BE2C (cell line): ENCODE measurements around the gene NRN1L.
"Not testable (repeated sequence)": the region's sequence is repeated elsewhere in the genome, so short reads cannot be mapped to it uniquely, and the experiment has no call there.

Source experiments
- DNase-seq: peaks from one replicate; pipeline ENCODE4 v3.0.0-alpha.2; 2020
- H3K27me3 ChIP-seq: fragments of 250-450 bp; sonication (Bioruptor Pico); 2 replicates; pipeline ENCODE4 v1.5.1; 2020; ENCODE audit warnings: mild to moderate bottlenecking
- H3K36me3 ChIP-seq: fragments of 250-450 bp; sonication (Bioruptor Pico); 2 replicates; pipeline ENCODE4 v1.5.1; 2020; ENCODE audit warnings: mild to moderate bottlenecking
- H3K4me1 ChIP-seq: fragments of 250-450 bp; sonication (Bioruptor Pico); 2 replicates; pipeline ENCODE4 v1.5.1; 2020
- H3K4me3 ChIP-seq: 2 replicates; pipeline ENCODE4 v1.5.1; 2011; ENCODE audit warnings: low read depth, low read length
- H3K9me3 ChIP-seq: fragments of 250-450 bp; sonication (Bioruptor Pico); 2 replicates; pipeline ENCODE4 v1.5.1; 2020
- TF ChIP-seq, protein P1 (sequence below): IDR thresholded peaks from 2 replicates; pipeline ENCODE4 v1.5.1; 2012; ENCODE audit warnings: mild to moderate bottlenecking, low read depth, low read length

The NRN1L gene

DNA sequence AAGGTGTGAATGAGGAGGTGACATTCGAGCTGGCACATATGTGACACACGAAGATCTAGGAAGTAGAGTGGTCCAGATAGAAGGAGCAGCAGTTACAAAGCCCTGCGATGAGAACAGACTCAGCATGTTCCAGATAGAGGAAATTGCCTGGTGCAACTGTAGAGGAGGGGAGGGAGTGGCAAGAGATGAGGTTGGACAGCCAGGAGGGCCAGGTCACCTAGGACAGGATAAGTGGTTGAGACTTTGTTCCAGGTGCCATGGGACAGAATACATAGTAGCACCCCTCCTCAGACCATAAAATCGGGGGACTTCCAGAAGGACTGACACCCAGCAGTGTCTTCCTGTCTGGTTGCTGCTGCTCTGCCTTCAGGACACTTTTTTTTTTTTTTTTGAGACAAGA, 26.2 kb upstream of the NRN1L start:
- Histone ChIP-seq H3K4me1 (no peaks in the 10 kb centered on the region), H3K9me3 (no peaks in the 10 kb centered on the region), H3K4me3 (no peak overlapping the region), H3K36me3 (peaks cover 30% of the 10 kb centered on the region), H3K27me3 (no peaks in the 10 kb centered on the region)
- TF ChIP-seq, protein P1, sequence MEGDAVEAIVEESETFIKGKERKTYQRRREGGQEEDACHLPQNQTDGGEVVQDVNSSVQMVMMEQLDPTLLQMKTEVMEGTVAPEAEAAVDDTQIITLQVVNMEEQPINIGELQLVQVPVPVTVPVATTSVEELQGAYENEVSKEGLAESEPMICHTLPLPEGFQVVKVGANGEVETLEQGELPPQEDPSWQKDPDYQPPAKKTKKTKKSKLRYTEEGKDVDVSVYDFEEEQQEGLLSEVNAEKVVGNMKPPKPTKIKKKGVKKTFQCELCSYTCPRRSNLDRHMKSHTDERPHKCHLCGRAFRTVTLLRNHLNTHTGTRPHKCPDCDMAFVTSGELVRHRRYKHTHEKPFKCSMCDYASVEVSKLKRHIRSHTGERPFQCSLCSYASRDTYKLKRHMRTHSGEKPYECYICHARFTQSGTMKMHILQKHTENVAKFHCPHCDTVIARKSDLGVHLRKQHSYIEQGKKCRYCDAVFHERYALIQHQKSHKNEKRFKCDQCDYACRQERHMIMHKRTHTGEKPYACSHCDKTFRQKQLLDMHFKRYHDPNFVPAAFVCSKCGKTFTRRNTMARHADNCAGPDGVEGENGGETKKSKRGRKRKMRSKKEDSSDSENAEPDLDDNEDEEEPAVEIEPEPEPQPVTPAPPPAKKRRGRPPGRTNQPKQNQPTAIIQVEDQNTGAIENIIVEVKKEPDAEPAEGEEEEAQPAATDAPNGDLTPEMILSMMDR = no peak
- DNase-seq = no peak

DNA sequence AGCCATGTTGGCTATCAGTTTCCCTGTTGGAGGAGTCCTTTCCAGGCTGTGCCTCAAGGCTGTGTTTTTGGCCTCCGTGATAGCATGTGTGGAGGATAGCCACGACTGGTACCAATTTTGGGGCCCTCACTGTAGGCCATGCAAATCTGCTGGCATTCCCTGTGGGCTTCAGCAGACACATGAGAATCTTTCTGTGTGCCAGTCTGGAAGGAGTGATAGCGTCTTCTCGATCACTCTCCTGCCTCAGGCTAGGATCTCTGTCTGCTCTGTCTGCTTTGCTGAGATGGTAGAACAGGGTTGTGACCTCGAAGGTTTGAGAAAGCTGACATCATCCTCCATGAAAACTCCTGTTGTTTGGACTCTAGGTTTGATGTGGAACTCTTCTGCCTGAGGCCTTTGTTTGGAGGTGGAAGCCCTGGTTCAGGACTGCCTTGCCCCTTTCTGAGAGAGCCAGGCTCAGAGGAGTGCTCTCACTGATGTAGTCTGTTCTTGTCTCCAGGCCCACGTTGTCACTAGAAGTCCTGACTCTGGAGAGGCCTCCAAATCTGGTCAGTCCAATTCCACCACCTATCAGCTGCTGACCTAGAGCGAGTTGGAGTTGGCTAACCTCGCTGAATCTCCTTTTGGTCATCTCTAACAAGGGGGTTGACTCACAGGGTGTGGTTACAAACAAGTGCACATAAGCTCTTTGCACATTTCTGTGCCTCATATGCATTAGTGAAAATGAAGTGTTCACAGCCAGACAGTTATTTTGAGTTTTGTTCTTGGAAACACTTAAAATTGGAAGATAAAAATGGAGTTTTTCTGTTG, 23.9 kb upstream of the NRN1L start:
- TF ChIP-seq, protein P1 = no peak
- peaks cover 34% of the 10 kb centered on the region for H3K36me3 ChIP-seq
- H3K27me3 ChIP-seq = no peaks in the 10 kb centered on the region
- no peaks in the 10 kb centered on the region for H3K4me1 ChIP-seq
- no peaks in the 10 kb centered on the region for H3K9me3 ChIP-seq
- H3K4me3 ChIP-seq = no peak overlapping the region
- DNase-seq = no peak

DNA sequence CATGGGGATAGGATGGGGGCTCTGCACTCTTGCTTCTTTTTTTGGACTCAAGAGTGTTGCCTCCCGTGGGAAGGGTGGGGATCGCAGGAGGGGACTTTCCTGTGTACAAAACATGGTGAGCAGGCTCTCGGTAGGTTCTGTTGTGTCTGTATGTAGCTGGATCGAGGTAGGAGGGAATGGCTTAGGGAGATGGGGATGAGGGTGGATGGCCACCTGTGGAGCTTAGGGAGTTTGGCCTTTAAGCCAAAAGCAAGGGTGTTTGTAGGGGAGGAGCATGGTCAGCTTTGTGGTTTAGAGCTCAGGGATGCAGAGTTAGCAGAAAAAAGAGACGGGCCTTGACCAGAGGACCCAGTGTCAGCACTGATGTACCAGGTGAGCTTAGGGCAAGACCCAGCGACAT, 22.8 kb upstream of the NRN1L start:
- Histone ChIP-seq H3K4me3 (no peak overlapping the region), H3K36me3 (peaks cover 38% of the 10 kb centered on the region), H3K4me1 (no peaks in the 10 kb centered on the region), H3K9me3 (no peaks in the 10 kb centered on the region), H3K27me3 (no peaks in the 10 kb centered on the region)
- TF ChIP-seq, protein P1 = no peak
- DNase-seq = no peak

DNA sequence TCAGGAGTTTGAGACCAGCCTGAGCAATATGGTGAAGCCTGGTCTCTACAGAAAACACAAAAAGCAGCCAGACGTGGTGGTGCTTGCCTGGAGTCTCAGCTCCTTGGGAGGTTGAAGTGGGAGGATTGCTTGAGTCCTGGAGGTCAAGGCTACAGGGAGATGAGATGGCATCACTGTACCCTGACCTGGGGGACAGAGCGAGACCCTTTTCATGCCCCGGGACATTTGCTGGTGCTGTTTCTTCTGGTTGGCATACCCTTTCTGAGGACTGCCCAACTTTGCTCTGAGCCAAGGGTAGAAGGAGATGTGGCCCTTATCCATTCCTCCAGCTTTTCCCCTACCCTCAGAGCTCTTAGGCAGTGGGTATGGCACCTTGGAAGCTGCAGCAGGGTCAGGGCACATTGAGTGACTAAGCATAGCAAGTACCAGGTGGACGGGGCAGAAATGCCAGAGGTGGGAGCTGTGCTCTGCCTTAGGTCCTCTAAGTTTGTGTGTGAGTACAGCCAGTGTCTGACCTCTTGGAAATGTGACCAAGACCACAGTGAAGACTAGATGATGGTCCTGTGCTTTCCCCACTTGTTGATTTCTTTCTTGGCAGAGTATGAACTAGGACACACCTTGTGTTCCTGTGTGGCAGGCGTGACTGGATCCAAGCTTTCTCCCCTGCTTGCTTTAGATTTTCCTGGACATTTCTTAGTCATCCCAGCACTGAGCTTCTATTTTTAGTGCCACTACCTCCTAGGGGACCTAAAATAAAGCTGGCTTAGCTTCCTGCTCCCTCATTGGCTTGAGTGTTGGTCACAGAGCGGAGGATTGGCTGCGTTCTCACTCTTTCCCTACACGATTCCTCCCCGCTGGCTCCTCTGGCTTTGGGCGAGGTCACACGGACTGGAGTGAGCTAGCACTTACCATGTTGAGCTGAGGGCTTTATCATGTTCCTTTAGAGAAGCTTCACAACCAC, 21.8 kb upstream of the NRN1L start:
- H3K4me3 ChIP-seq = no peak overlapping the region
- H3K36me3 ChIP-seq = peaks cover 48% of the 10 kb centered on the region
- DNase-seq = no peak
- H3K9me3 ChIP-seq = no peaks in the 10 kb centered on the region
- no peaks in the 10 kb centered on the region for H3K27me3 ChIP-seq
- H3K4me1 ChIP-seq = no peaks in the 10 kb centered on the region
- TF ChIP-seq, protein P1 = no peak

DNA sequence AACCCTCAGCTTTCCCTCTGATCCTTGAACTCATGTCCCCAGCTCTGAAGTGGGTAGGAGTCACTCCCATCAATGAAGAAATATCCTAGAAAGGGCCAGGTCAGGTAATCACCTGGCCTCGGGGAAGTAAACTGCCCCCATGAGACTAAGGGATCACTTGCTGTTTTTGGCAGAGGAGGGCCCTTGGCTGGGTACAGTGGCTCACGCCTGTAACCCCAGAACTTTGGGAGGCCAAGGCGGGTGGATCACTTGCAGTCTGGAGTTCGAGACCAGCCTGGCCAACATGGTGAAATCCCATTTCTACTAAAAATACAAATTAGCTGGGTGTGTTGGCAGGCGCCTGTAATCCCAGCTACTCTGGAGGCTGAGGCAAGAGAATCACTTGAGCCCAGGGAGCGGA, 20.6 kb upstream of the NRN1L start:
- not testable (repeated sequence) for H3K9me3 ChIP-seq, DNase-seq, H3K4me3 ChIP-seq, H3K4me1 ChIP-seq, H3K27me3 ChIP-seq
- peaks cover 55% of the 10 kb centered on the region for H3K36me3 ChIP-seq

DNA sequence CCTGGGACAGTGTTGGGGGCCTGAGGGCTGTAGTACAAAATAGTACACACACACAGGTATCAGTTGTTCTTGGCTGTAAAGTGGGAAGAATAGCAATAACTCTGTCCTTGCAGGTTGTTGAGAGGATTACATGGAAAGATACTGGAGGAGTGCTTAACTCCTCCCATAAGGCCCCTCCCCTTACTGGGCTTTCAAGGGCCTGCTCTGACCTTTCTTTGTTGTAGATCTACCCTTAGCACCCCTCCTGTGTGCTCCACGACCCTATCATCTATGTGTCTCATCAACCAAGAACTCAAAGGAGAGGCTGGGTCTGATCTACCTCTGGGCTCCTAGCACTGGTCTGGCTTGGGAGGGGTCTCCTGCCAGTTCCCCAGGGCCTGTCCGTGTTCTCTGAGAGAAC, 20.1 kb upstream of the NRN1L start:
- no peak for DNase-seq
- H3K4me3 ChIP-seq = no peak overlapping the region
- H3K27me3 ChIP-seq = no peaks in the 10 kb centered on the region
- no peaks in the 10 kb centered on the region for H3K9me3 ChIP-seq
- TF ChIP-seq, protein P1 = no peak
- H3K4me1 ChIP-seq = no peaks in the 10 kb centered on the region
- H3K36me3 ChIP-seq = peaks cover 61% of the 10 kb centered on the region
